ENCODE measurements around the gene TSKU.

The TSKU gene

DNA sequence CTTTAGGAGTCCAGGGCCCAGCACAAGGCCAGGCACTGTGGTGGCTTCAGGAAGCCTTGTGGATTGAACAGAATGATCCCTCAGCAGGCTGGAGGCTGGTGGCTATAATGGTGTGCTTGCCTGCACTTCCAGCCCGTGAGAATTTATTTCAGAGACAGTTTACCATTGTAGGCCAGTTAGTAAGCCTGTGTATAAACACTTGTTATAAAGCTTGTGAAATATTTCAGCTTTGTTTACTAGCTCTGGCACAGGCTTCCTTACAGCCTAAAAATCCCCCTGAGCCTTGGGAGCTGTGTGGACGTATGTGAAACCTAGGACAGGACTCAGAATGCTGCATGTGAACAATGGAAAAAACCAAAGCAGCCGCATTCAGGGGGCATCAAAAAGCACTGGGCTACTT lies 51.0 kb downstream of the TSKU start:
- no peaks in the 10 kb centered on the region for H3F3A ChIP-seq (ENCODE audit: insufficient read depth, low read length)
- H3K9me2 ChIP-seq (replicated peaks; ENCODE audit: insufficient read depth, low read length), result no peaks in the 10 kb centered on the region
- no peaks in the 10 kb centered on the region for H3K27me3 ChIP-seq (replicated peaks; ENCODE audit: insufficient read depth, low read length)
- DNase-seq, result no peak
- no peaks in the 10 kb centered on the region for H4K20me1 ChIP-seq (ENCODE audit: insufficient read depth, low read length)
- no peaks in the 10 kb centered on the region for H3K4me1 ChIP-seq (ENCODE audit: low read length)
- H3K36me3 ChIP-seq (replicated peaks; ENCODE audit: insufficient read depth, low read length), result no peaks in the 10 kb centered on the region
- no peak overlapping the region for H3K4me3 ChIP-seq (ENCODE audit: low read length)
- TF ChIP-seq EZH2 (optimal IDR thresholded peaks at IDR 0.05; ENCODE audit: low read depth, low read length), result no peak
- no peak for TF ChIP-seq EZH2phosphoT487 (IDR thresholded peaks at IDR 0.05; ENCODE audit: low read length)
- TF ChIP-seq, protein P1, sequence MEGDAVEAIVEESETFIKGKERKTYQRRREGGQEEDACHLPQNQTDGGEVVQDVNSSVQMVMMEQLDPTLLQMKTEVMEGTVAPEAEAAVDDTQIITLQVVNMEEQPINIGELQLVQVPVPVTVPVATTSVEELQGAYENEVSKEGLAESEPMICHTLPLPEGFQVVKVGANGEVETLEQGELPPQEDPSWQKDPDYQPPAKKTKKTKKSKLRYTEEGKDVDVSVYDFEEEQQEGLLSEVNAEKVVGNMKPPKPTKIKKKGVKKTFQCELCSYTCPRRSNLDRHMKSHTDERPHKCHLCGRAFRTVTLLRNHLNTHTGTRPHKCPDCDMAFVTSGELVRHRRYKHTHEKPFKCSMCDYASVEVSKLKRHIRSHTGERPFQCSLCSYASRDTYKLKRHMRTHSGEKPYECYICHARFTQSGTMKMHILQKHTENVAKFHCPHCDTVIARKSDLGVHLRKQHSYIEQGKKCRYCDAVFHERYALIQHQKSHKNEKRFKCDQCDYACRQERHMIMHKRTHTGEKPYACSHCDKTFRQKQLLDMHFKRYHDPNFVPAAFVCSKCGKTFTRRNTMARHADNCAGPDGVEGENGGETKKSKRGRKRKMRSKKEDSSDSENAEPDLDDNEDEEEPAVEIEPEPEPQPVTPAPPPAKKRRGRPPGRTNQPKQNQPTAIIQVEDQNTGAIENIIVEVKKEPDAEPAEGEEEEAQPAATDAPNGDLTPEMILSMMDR (IDR thresholded peaks at IDR 0.05; ENCODE audit: low read length), result no peak
- H2AFZ ChIP-seq (ENCODE audit: low read length), result no peak overlapping the region
- no peak overlapping the region for H3K4me2 ChIP-seq (ENCODE audit: low read depth, low read length)
- no peak overlapping the region for H3K9ac ChIP-seq (ENCODE audit: low read length)
- H3K27ac ChIP-seq (ENCODE audit: low read length), result no peak overlapping the region
- no peaks in the 10 kb centered on the region for H3K79me2 ChIP-seq (ENCODE audit: low read length)
- H3K9me3 ChIP-seq (replicated peaks; ENCODE audit: insufficient read depth, low read length), result no peaks in the 10 kb centered on the region

DNA sequence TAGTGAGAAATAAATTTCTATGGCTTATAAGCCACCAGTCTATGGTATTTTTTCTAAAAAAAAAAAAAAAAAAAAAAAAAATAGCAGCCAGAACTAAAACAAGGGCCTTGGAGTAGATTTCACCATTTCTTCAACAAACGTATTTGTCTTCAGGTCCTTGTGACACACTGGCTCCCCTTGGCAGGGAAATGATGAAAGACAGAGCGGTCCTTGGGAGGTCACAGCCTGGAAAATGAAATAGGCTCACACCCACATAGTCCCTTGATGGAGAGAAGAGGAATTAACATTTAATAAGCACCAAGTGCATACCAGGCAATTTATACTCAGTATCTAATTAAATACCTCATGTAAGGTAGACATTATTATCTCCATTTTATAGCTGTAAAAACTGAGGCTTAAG lies 51.9 kb downstream of the TSKU start:
- Histone ChIP-seq H3K27ac (ENCODE audit: low read length) (no peak overlapping the region), H3F3A (ENCODE audit: insufficient read depth, low read length) (no peaks in the 10 kb centered on the region), H3K27me3 (replicated peaks; ENCODE audit: insufficient read depth, low read length) (no peaks in the 10 kb centered on the region)

DNA sequence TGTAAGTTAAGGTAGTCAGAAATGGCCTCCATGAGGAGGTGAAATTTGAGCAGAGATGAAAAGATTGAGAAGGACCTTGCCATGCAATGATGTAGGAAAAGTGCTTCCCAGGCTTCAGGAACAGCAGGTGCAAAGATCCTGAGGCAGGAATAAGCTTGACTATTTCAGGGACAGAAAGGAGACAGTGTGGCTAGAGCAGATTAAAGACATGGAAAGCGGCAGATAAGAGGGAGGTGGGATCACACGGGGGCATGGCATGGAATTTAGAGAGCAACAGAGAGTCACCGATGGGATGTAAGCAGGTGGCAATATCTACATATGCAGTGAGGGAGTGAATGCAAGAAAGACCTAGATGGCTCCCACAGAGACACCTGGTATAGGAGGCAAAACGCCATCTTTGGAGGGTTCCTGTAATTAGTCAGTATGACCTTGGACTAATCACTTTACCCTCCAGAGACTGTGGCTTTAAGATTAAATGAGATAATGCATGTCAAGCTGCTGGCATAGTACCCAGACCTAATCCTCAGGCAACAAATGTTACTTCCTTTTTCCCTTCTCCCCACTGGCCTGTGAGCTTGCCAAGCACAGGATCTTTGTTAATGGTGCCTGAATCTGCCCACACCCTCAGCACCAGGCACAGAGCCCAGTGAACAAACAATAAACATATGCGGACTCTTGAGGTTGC lies 52.9 kb downstream of the TSKU start:
- H4K20me1 ChIP-seq (ENCODE audit: insufficient read depth, low read length), result no peaks in the 10 kb centered on the region
- H3K9me3 ChIP-seq (replicated peaks; ENCODE audit: insufficient read depth, low read length), result no peaks in the 10 kb centered on the region
- no peaks in the 10 kb centered on the region for H3K4me1 ChIP-seq (ENCODE audit: low read length)
- TF ChIP-seq EZH2 (optimal IDR thresholded peaks at IDR 0.05; ENCODE audit: low read depth, low read length), result no peak
- TF ChIP-seq, protein P1 (IDR thresholded peaks at IDR 0.05; ENCODE audit: low read length), result no peak
- no peak for TF ChIP-seq EZH2phosphoT487 (IDR thresholded peaks at IDR 0.05; ENCODE audit: low read length)
- no peak overlapping the region for H2AFZ ChIP-seq (ENCODE audit: low read length)
- no peak for DNase-seq
- H3K9me2 ChIP-seq (replicated peaks; ENCODE audit: insufficient read depth, low read length), result no peaks in the 10 kb centered on the region
- no peak overlapping the region for H3K27ac ChIP-seq (ENCODE audit: low read length)
- no peaks in the 10 kb centered on the region for H3K79me2 ChIP-seq (ENCODE audit: low read length)
- H3K27me3 ChIP-seq (replicated peaks; ENCODE audit: insufficient read depth, low read length), result no peaks in the 10 kb centered on the region
- H3K9ac ChIP-seq (ENCODE audit: low read length), result no peak overlapping the region
- H3K4me2 ChIP-seq (ENCODE audit: low read depth, low read length), result no peak overlapping the region
- no peaks in the 10 kb centered on the region for H3K36me3 ChIP-seq (replicated peaks; ENCODE audit: insufficient read depth, low read length)
- no peak overlapping the region for H3K4me3 ChIP-seq (ENCODE audit: low read length)
- no peaks in the 10 kb centered on the region for H3F3A ChIP-seq (ENCODE audit: insufficient read depth, low read length)

More for the DNA sequence above, 51.9 kb downstream of the TSKU start:
- H3K9ac ChIP-seq (ENCODE audit: low read length), result no peak overlapping the region
- no peaks in the 10 kb centered on the region for H3K9me3 ChIP-seq (replicated peaks; ENCODE audit: insufficient read depth, low read length)
- no peaks in the 10 kb centered on the region for H4K20me1 ChIP-seq (ENCODE audit: insufficient read depth, low read length)
- H3K4me2 ChIP-seq (ENCODE audit: low read depth, low read length), result no peak overlapping the region
- H3K79me2 ChIP-seq (ENCODE audit: low read length), result no peaks in the 10 kb centered on the region
- no peak overlapping the region for H2AFZ ChIP-seq (ENCODE audit: low read length)
- H3K36me3 ChIP-seq (replicated peaks; ENCODE audit: insufficient read depth, low read length), result no peaks in the 10 kb centered on the region
- no peak overlapping the region for H3K4me3 ChIP-seq (ENCODE audit: low read length)
- no peaks in the 10 kb centered on the region for H3K9me2 ChIP-seq (replicated peaks; ENCODE audit: insufficient read depth, low read length)
- no peak for DNase-seq
- H3K4me1 ChIP-seq (ENCODE audit: low read length), result no peaks in the 10 kb centered on the region
- no peak for TF ChIP-seq EZH2phosphoT487 (IDR thresholded peaks at IDR 0.05; ENCODE audit: low read length)
- TF ChIP-seq, protein P1 (IDR thresholded peaks at IDR 0.05; ENCODE audit: low read length), result no peak
- no peak for TF ChIP-seq EZH2 (optimal IDR thresholded peaks at IDR 0.05; ENCODE audit: low read depth, low read length)

Measured in MM.1S (cell line).